Endothelial cell of umbilical vein (primary cell): Measurements from ENCODE around the gene CRYBA4. TPM values are rescaled to one million over a fixed set of nuclear protein-coding genes. Genes with fewer than 3 reads are reported as not detected.

Experiments used
- BruUV-seq: library from RNA; stranded (reverse); fragments of 400-500 nt; replicated peaks from 2 replicates; lab custom pipeline; 2021; lab: Mats Ljungman, UMichigan
- CTCF ChIA-PET: fragments of 300-600, 350-600 bp; sonication (Branson Sonifier 250); formaldehyde crosslinking; loops from one replicate; lab custom pipeline; 2021; ENCODE audit warnings: antibody characterized with exemption, inconsistent platforms; lab: Charles Lee
- POLR2A ChIA-PET: fragments of 300-600, 350-600 bp; sonication (Branson Sonifier 250); formaldehyde crosslinking; loops from one replicate; lab custom pipeline; 2021; ENCODE audit warnings: antibody characterized with exemption, inconsistent platforms; lab: Charles Lee
- DNase-seq: peaks from one replicate; pipeline ENCODE4 v3.0.0-alpha.2; 2011; ENCODE audit warnings: low read depth, low spot score
- FAIRE-seq: peaks from 2 replicates; lab custom pipeline; 2011; peaks lifted over from hg19 to GRCh38; lab: Jason Lieb, UNC
- H2AFZ ChIP-seq: 2 replicates; pipeline ENCODE4 v1.6.0; 2012; ENCODE audit warnings: low read depth, low read length, control low read depth, inconsistent platforms
- H3K27ac ChIP-seq: 2 replicates; pipeline ENCODE4 v1.5.1; 2011; ENCODE audit warnings: low read depth, mild to moderate bottlenecking, control low read depth, low read length, moderate library complexity; ENCODE audit not compliant: insufficient read depth
- H3K27me3 ChIP-seq, 2 experiments: 2 replicates each; pipeline versions ENCODE4 v1.6.0 to v1.6.1; 2011; ENCODE audit warnings: low read length in 2 of 2, mixed read lengths in 1 of 2; ENCODE audit not compliant: control insufficient read depth in 2 of 2, insufficient read depth in 2 of 2
- H3K36me3 ChIP-seq, 2 experiments: 2 replicates in 1 of 2; 3 replicates in 1 of 2; pipeline ENCODE4 v1.5.1; 2011; ENCODE audit warnings: low read length in 2 of 2, mild to moderate bottlenecking in 1 of 2, moderate library complexity in 1 of 2; ENCODE audit not compliant: control insufficient read depth in 2 of 2, insufficient read depth in 2 of 2; ENCODE audit errors: extremely low read depth in 1 of 2
- H3K4me1 ChIP-seq: 3 replicates; pipeline ENCODE4 v1.5.1; 2011; ENCODE audit warnings: mild to moderate bottlenecking, low read length; ENCODE audit not compliant: control insufficient read depth, insufficient read depth; ENCODE audit errors: extremely low read depth
- H3K4me2 ChIP-seq: 2 replicates; pipeline ENCODE4 v1.6.1; 2011; ENCODE audit warnings: low read length, control low read depth, mixed read lengths; ENCODE audit not compliant: insufficient read depth
- H3K4me3 ChIP-seq, 3 experiments: fragments of 200-600 bp in 1 of 3; sonication (generic), shearing (Covaris generic) in 1 of 3; replicated peaks in 1 of 3; 2 replicates each; pipeline ENCODE4 v1.5.1; 2011 to 2016; ENCODE audit warnings: control low read depth in 3 of 3, low read length in 3 of 3, mild to moderate bottlenecking in 2 of 3, inconsistent platforms in 1 of 3, low read depth in 1 of 3, moderate library complexity in 1 of 3; ENCODE audit not compliant: insufficient read depth in 1 of 3
- H3K79me2 ChIP-seq: 2 replicates; pipeline ENCODE4 v1.6.0; 2012; ENCODE audit warnings: low read length, inconsistent platforms; ENCODE audit not compliant: control insufficient read depth, insufficient read depth
- H3K9ac ChIP-seq: replicated peaks from 2 replicates; pipeline ENCODE3; 2011; ENCODE audit warnings: low read length, control low read depth; ENCODE audit not compliant: insufficient read depth; ENCODE audit errors: extremely low read depth
- H3K9me1 ChIP-seq: replicated peaks from 3 replicates; pipeline ENCODE4 v1.6.0; 2011; ENCODE audit warnings: mild to moderate bottlenecking, low read length; ENCODE audit not compliant: control insufficient read depth, insufficient read depth; ENCODE audit errors: extremely low read depth
- H3K9me3 ChIP-seq: replicated peaks from 2 replicates; pipeline ENCODE4 v1.5.1; 2012; ENCODE audit warnings: low read length, inconsistent platforms; ENCODE audit not compliant: control insufficient read depth, insufficient read depth
- H4K20me1 ChIP-seq: replicated peaks from 2 replicates; pipeline ENCODE3; 2011; ENCODE audit warnings: mild to moderate bottlenecking, low read length; ENCODE audit not compliant: control insufficient read depth, insufficient read depth; ENCODE audit errors: extremely low read depth
- CTCF ChIP-seq, 2 donors: IDR thresholded peaks; 1 replicate in 1 of 2; 2 replicates in 1 of 2; pipeline ENCODE4 v1.5.1; 2011; ENCODE audit warnings: low read length in 2 of 2, mild to moderate bottlenecking in 2 of 2, moderate library complexity in 2 of 2, control low read depth in 1 of 2, inconsistent platforms in 1 of 2, low read depth in 1 of 2; ENCODE audit not compliant: insufficient read depth in 1 of 2; ENCODE audit errors: extremely low read depth in 1 of 2
- FOS ChIP-seq: IDR thresholded peaks from 2 replicates; pipeline ENCODE4 v1.6.1; 2011; ENCODE audit warnings: mild to moderate bottlenecking, low read length, moderate library complexity, borderline replicate concordance; ENCODE audit not compliant: insufficient read depth
- GATA2 ChIP-seq: IDR thresholded peaks from 2 replicates; pipeline ENCODE4 v1.7.0; 2011; ENCODE audit warnings: low read depth, mild to moderate bottlenecking, moderate library complexity, mixed read lengths, low read length; ENCODE audit not compliant: insufficient read length, insufficient read depth
- JUN ChIP-seq: IDR thresholded peaks from 2 replicates; pipeline ENCODE4 v1.6.1; 2011; ENCODE audit warnings: borderline replicate concordance, low read depth; ENCODE audit not compliant: insufficient read length, insufficient read depth
- MAX ChIP-seq: IDR thresholded peaks from 2 replicates; pipeline ENCODE4 v1.6.1; 2011; ENCODE audit not compliant: insufficient read depth, insufficient read length
- MYC ChIP-seq: IDR thresholded peaks from one replicate; pipeline ENCODE4 v1.6.1; 2011; ENCODE audit warnings: mild to moderate bottlenecking, low read depth, low read length
- POLR2A ChIP-seq: IDR thresholded peaks from 2 replicates; pipeline ENCODE4 v1.6.1; 2012; ENCODE audit warnings: low read depth, mild to moderate bottlenecking, control low read depth, low read length
- POLR2AphosphoS5 ChIP-seq: IDR thresholded peaks from 2 replicates; pipeline ENCODE4 v1.6.1; 2012; ENCODE audit warnings: low read depth, mild to moderate bottlenecking, control low read depth, low read length, moderate library complexity; ENCODE audit not compliant: insufficient read depth
- dilution Hi-C: fragments of 300-500 bp; cut with MboI; formaldehyde crosslinking; loops from one replicate; pipeline ENCODE4 v1.15.0; 2019; ENCODE audit warnings: low sequenced_read_pairs; ENCODE audit not compliant: extremely low pct_ligation_motif_present
- intact Hi-C: fragments of 100-400 bp; cut with micrococcal nuclease; formaldehyde crosslinking; loops from one replicate; pipeline ENCODE4 v1.10.0; 2022
- polyA plus RNA-seq, 4 experiments: library from polyadenylated mRNA; depleted of rRNA in 3 of 4; stranded (reverse) in 3 of 4; unstranded in 1 of 4; fragments of >200 nt; gene quantifications; 2 replicates each; pipeline versions ENCODE4 v1.2.1 to v1.2.3, GENCODE V29; 2011 to 2012; ENCODE audit warnings: missing spikeins in 1 of 4
- total RNA-seq: library from RNA; stranded (reverse); gene quantifications from 2 replicates; pipeline ENCODE4 v1.2.3, GENCODE V29; 2021

The CRYBA4 gene
- total and polyA plus RNA-seq, 2 donors (not counting 3 experiments of a cell fraction or from before 2014, with no cell fraction given): not detected

DNA sequence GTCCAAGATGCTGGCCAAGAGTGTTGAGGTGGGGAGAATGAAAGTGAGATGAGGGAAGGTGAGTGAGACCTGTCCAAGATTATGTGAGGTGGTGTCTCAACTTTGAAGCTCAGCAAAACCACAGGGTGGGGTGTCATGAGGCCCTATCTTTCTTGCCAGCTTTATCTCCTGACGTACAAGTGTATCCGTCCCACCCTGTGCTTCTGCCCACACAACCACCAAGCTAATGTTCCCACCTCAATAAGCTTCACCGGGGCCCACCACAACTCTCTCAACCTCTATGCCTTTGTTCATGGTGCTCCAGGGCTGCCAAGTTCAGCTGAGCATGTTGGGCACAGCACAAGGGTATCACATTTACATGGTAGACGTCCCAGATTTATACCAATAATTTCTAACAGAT is 24.7 kb upstream of the CRYBA4 start:
- DNase-seq (no peak), FAIRE-seq (no peak)
- H3K9ac ChIP-seq: no peak overlapping the region
- H3K4me1 ChIP-seq: peaks cover 2% of the 10 kb centered on the region
- BruUV-seq: no TSS peak
- TF ChIP-seq MYC (no peak), GATA2 (no peak), JUN (no peak), FOS (no peak), POLR2A (no peak), MAX (no peak), POLR2AphosphoS5 (no peak), CTCF (IDR thresholded peaks at IDR 0.05; ENCODE audit: extremely low read depth in 1 of 2, insufficient read depth in 1 of 2, low read depth in 1 of 2, low read length in 2 of 2) (no peak)
- H3K9me3 ChIP-seq: no peaks in the 10 kb centered on the region
- H3K27me3 ChIP-seq: peaks cover 4 to 14% of the 10 kb centered on the region in 2 experiments
- no peaks in the 10 kb centered on the region for H3K9me1 ChIP-seq
- intact Hi-C loops: no loop called here
- no peaks in the 10 kb centered on the region for H3K79me2 ChIP-seq
- H3K27ac ChIP-seq: no peak overlapping the region
- H4K20me1 ChIP-seq: no peaks in the 10 kb centered on the region
- H3K4me3 ChIP-seq: no peak overlapping the region
- H2AFZ ChIP-seq: no peak overlapping the region
- CTCF ChIA-PET: no interaction called here
- no peak overlapping the region for H3K4me2 ChIP-seq
- dilution Hi-C loops: no loop called here
- H3K36me3 ChIP-seq: no peaks in the 10 kb centered on the region
- POLR2A ChIA-PET: no interaction called here
